ENCODE results near the gene FAR1. TPM values are rescaled to one million over a fixed set of nuclear protein-coding genes. Genes with fewer than 3 reads are reported as not detected.
"Not testable (repeated sequence)": the region's sequence is repeated elsewhere in the genome, so short reads cannot be mapped to it uniquely, and the experiment has no call there.

Gene FAR1
- total and polyA plus RNA-seq, 5 donors: 13.6 to 37.9 (median 33.9) TPM

GRCh38 chr11:13644997-13645687, 23.3 kb upstream of the FAR1 start:
- DNase-seq (no peak), ATAC-seq (no peak)
- intact Hi-C loops (cut with DNase I): no loop called here

GRCh38 chr11:13647391-13647790, 21.1 kb upstream of the FAR1 start:
- H3K4me3 ChIP-seq (ENCODE audit: low read length): no peak overlapping the region
- intact Hi-C loops (cut with DNase I): no loop called here
- 75% methylated on average over 3 of the region's 3 CpGs for WGBS
- H3K9me3 ChIP-seq (ENCODE audit: control insufficient read depth, low read length): no peaks in the 10 kb centered on the region
- no peak overlapping the region for H3K27ac ChIP-seq (ENCODE audit: low read length)
- ATAC-seq: no peak
- H3K4me1 ChIP-seq (ENCODE audit: control insufficient read depth, insufficient read depth, low read length): no peaks in the 10 kb centered on the region
- DNase-seq: no peak
- H3K27me3 ChIP-seq (ENCODE audit: control insufficient read depth, insufficient read depth): no peaks in the 10 kb centered on the region

More at GRCh38 chr11:13644997-13645687, 23.3 kb upstream of the FAR1 start:
- no peaks in the 10 kb centered on the region for H3K27me3 ChIP-seq (ENCODE audit: control insufficient read depth, insufficient read depth)
- H3K27ac ChIP-seq (ENCODE audit: low read length): no peak overlapping the region
- H3K9me3 ChIP-seq (ENCODE audit: control insufficient read depth, low read length): no peaks in the 10 kb centered on the region
- no peaks in the 10 kb centered on the region for H3K4me1 ChIP-seq (ENCODE audit: control insufficient read depth, insufficient read depth, low read length)
- 79% methylated on average over 7 of the region's 7 CpGs for WGBS
- no peak overlapping the region for H3K4me3 ChIP-seq (ENCODE audit: low read length)

- Histone ChIP-seq H3K9me3 (ENCODE audit: control insufficient read depth, low read length) (no peaks in the 10 kb centered on the region), H3K27ac (ENCODE audit: low read length) (no peak overlapping the region), H3K4me3 (ENCODE audit: low read length) (no peak overlapping the region), H3K27me3 (ENCODE audit: control insufficient read depth, insufficient read depth) (no peaks in the 10 kb centered on the region), H3K4me1 (ENCODE audit: control insufficient read depth, insufficient read depth, low read length) (no peaks in the 10 kb centered on the region)
- no peak for ATAC-seq
- 75% methylated on average over 4 of the region's 4 CpGs for WGBS
- intact Hi-C loops (cut with DNase I): no loop called here
- no peak for DNase-seq
Observed at GRCh38 chr11:13649619-13650018, 18.8 kb upstream of the FAR1 start.

- H3K4me3 ChIP-seq (ENCODE audit: low read length); intact Hi-C loops (cut with DNase I); H3K27me3 ChIP-seq (ENCODE audit: control insufficient read depth, insufficient read depth); ATAC-seq; H3K27ac ChIP-seq (ENCODE audit: low read length); H3K9me3 ChIP-seq (ENCODE audit: control insufficient read depth, low read length); H3K4me1 ChIP-seq (ENCODE audit: control insufficient read depth, insufficient read depth, low read length); DNase-seq: not testable (repeated sequence)
- WGBS: 68% methylated on average over 6 of the region's 6 CpGs
Observed at GRCh38 chr11:13651515-13651914, 17.0 kb upstream of the FAR1 start.

- intact Hi-C loops (cut with DNase I): no loop called here
- WGBS: 36% methylated on average over 2 of the region's 2 CpGs
- Histone ChIP-seq H3K4me1 (ENCODE audit: control insufficient read depth, insufficient read depth, low read length) (no peaks in the 10 kb centered on the region), H3K27me3 (ENCODE audit: control insufficient read depth, insufficient read depth) (no peaks in the 10 kb centered on the region), H3K9me3 (ENCODE audit: control insufficient read depth, low read length) (peaks cover 3% of the 10 kb centered on the region), H3K4me3 (ENCODE audit: low read length) (no peak overlapping the region), H3K27ac (ENCODE audit: low read length) (no peak overlapping the region)
- DNase-seq (no peak), ATAC-seq (no peak)
Observed at GRCh38 chr11:13661074-13661623, 7.3 kb upstream of the FAR1 start.

GRCh38 chr11:13663631-13664071, 4.8 kb upstream of the FAR1 start:
- DNase-seq (no peak), ATAC-seq (no peak)
- H3K27me3 ChIP-seq (ENCODE audit: control insufficient read depth, insufficient read depth): no peaks in the 10 kb centered on the region
- H3K9me3 ChIP-seq (ENCODE audit: control insufficient read depth, low read length): peaks cover 3% of the 10 kb centered on the region
- H3K27ac ChIP-seq (ENCODE audit: low read length): no peak overlapping the region
- no peak overlapping the region for H3K4me3 ChIP-seq (ENCODE audit: low read length)
- intact Hi-C loops (cut with DNase I): no loop called here
- H3K4me1 ChIP-seq (ENCODE audit: control insufficient read depth, insufficient read depth, low read length): peaks cover 2% of the 10 kb centered on the region
- 72% methylated on average over 1 of the region's 1 CpG for WGBS

- no peak for ATAC-seq
- H3K27ac ChIP-seq (ENCODE audit: low read length): no peak overlapping the region
- H3K4me1 ChIP-seq (ENCODE audit: control insufficient read depth, insufficient read depth, low read length): peaks cover 2% of the 10 kb centered on the region
- H3K4me3 ChIP-seq (ENCODE audit: low read length): no peak overlapping the region
- H3K9me3 ChIP-seq (ENCODE audit: control insufficient read depth, low read length): peaks cover 3% of the 10 kb centered on the region
- DNase-seq: no peak
- intact Hi-C loops (cut with DNase I): no loop called here
- H3K27me3 ChIP-seq (ENCODE audit: control insufficient read depth, insufficient read depth): no peaks in the 10 kb centered on the region
- WGBS: 74% methylated on average over 1 of the region's 1 CpG
Observed at GRCh38 chr11:13664351-13664750, 4.1 kb upstream of the FAR1 start.

GRCh38 chr11:13666708-13667107, 1.8 kb upstream of the FAR1 start:
- H3K27ac ChIP-seq (ENCODE audit: low read length): no peak overlapping the region
- ATAC-seq (no peak), DNase-seq (no peak)
- peaks cover 2% of the 10 kb centered on the region for H3K4me1 ChIP-seq (ENCODE audit: control insufficient read depth, insufficient read depth, low read length)
- no peaks in the 10 kb centered on the region for H3K9me3 ChIP-seq (ENCODE audit: control insufficient read depth, low read length)
- H3K27me3 ChIP-seq (ENCODE audit: control insufficient read depth, insufficient read depth): no peaks in the 10 kb centered on the region
- intact Hi-C loops (cut with DNase I): no loop called here
- no peak overlapping the region for H3K4me3 ChIP-seq (ENCODE audit: low read length)

GRCh38 chr11:13667245-13667644, 1.2 kb upstream of the FAR1 start:
- Histone ChIP-seq H3K4me3 (ENCODE audit: low read length) (peak overlapping the region; percentile 69), H3K27ac (ENCODE audit: low read length) (no peak overlapping the region), H3K9me3 (ENCODE audit: control insufficient read depth, low read length) (no peaks in the 10 kb centered on the region), H3K27me3 (ENCODE audit: control insufficient read depth, insufficient read depth) (no peaks in the 10 kb centered on the region), H3K4me1 (ENCODE audit: control insufficient read depth, insufficient read depth, low read length) (peaks cover 2% of the 10 kb centered on the region)
- WGBS: 56% methylated on average over 5 of the region's 5 CpGs
- no peak for DNase-seq
- ATAC-seq: no peak
- intact Hi-C loops (cut with DNase I): no loop called here

GRCh38 chr11:13667795-13668101, 720 bp upstream of the FAR1 start:
- Histone ChIP-seq H3K4me3 (ENCODE audit: low read length) (peak overlapping the region; percentile 69), H3K4me1 (ENCODE audit: control insufficient read depth, insufficient read depth, low read length) (peaks cover 2% of the 10 kb centered on the region), H3K9me3 (ENCODE audit: control insufficient read depth, low read length) (no peaks in the 10 kb centered on the region), H3K27me3 (ENCODE audit: control insufficient read depth, insufficient read depth) (no peaks in the 10 kb centered on the region), H3K27ac (ENCODE audit: low read length) (peak overlapping the region; percentile 79)
- DNase-seq (no peak), ATAC-seq (no peak)
- WGBS: 5% methylated on average over 15 of the region's 15 CpGs
- intact Hi-C loops (cut with DNase I): no loop called here

- peak overlapping the region; percentile 96 for H3K4me3 ChIP-seq (ENCODE audit: low read length)
- H3K4me1 ChIP-seq (ENCODE audit: control insufficient read depth, insufficient read depth, low read length): peaks cover 2% of the 10 kb centered on the region
- ATAC-seq (peak; percentile 11 to 41), DNase-seq (peak in 1 of 3 donors; percentile 77)
- 1% methylated on average over 33 of the region's 33 CpGs for WGBS
- H3K9me3 ChIP-seq (ENCODE audit: control insufficient read depth, low read length): no peaks in the 10 kb centered on the region
- intact Hi-C loops (cut with DNase I): no loop called here
- H3K27me3 ChIP-seq (ENCODE audit: control insufficient read depth, insufficient read depth): no peaks in the 10 kb centered on the region
- H3K27ac ChIP-seq (ENCODE audit: low read length): peak overlapping the region; percentile 84
Observed at GRCh38 chr11:13668957-13669521, 571 bp downstream of the FAR1 start.

All from right cardiac atrium (tissue), 5 donors.